Spleen (tissue), 7 donors: ENCODE measurements around the gene C1orf226.
"Not testable (repeated sequence)": the region's sequence is repeated elsewhere in the genome, so short reads cannot be mapped to it uniquely, and the experiment has no call there.

ENCODE experiments used
- POLR2A ChIP-seq, 3 donors: fragments of 450-650 bp; IDR thresholded peaks; one replicate each; pipeline ENCODE4 v1.5.1; 2017; ENCODE audit warnings: antibody characterized with exemption in 3 of 3, mild to moderate bottlenecking in 1 of 3
- TF ChIP-seq, protein P1 (sequence below), 11 experiments: fragments of 200-600 bp in 7 of 11; fragments of 450-650 bp in 4 of 11; sonication (generic) in 4 of 11; IDR thresholded peaks in 8 of 11; conservative IDR thresholded peaks in 3 of 11; 1 replicate in 7 of 11; 2 replicates in 4 of 11; pipeline versions ENCODE4 v1.4.0 to v1.8.0; 2016 to 2021; ENCODE audit warnings: antibody characterized with exemption in 11 of 11, inconsistent platforms in 4 of 11, mild to moderate bottlenecking in 1 of 11
- donor health status: DM: no; HTN: no; CAD: no; lungs with moderate emphysema.
- donor health status: DM: no; HTN: no; CAD: no.
- donor health status: DM: no; HTN: no; CAD: no.

DNA sequence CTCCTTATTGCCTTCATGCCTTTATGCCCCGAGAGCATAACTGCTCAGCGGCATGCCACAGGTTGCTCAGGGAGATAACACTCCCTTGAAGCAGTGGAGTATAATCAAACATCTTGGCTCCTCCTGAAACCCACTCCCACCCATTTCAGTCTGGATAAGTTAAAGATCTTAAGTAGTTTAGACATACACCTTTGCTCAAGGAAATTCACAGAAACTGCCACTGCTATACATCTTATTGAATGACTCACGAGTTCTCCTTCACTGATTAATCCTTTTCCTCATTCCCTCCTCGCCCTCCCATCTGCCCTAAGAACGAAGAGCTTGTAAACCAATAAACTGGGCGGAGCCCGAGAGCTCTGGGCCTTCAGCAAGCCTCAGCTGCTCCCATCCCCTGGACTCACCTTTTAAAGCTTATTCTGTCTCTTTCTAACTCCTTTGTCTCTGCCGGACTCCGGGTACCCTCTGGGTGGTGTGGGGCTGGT, 38.0 kb downstream of the C1orf226 start:
- TF ChIP-seq, protein P1, sequence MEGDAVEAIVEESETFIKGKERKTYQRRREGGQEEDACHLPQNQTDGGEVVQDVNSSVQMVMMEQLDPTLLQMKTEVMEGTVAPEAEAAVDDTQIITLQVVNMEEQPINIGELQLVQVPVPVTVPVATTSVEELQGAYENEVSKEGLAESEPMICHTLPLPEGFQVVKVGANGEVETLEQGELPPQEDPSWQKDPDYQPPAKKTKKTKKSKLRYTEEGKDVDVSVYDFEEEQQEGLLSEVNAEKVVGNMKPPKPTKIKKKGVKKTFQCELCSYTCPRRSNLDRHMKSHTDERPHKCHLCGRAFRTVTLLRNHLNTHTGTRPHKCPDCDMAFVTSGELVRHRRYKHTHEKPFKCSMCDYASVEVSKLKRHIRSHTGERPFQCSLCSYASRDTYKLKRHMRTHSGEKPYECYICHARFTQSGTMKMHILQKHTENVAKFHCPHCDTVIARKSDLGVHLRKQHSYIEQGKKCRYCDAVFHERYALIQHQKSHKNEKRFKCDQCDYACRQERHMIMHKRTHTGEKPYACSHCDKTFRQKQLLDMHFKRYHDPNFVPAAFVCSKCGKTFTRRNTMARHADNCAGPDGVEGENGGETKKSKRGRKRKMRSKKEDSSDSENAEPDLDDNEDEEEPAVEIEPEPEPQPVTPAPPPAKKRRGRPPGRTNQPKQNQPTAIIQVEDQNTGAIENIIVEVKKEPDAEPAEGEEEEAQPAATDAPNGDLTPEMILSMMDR (IDR thresholded peaks at IDR 0.05 in 8 of 11, conservative IDR thresholded peaks at IDR 0.05 in 3 of 11), result not testable (repeated sequence)
- not testable (repeated sequence) for TF ChIP-seq POLR2A (IDR thresholded peaks at IDR 0.05)
